GM12892 (cell line): ENCODE results near the gene NAV2.

Source experiments
- POLR2A ChIP-seq: IDR thresholded peaks from 2 replicates; pipeline ENCODE4 v1.6.1; 2011; ENCODE audit warnings: low read depth, low read length, control low read depth
- POLR2AphosphoS5 ChIP-seq: IDR thresholded peaks from 2 replicates; pipeline ENCODE4 v1.6.1; 2011; ENCODE audit warnings: low read depth, low read length, control low read depth

- no peak for TF ChIP-seq POLR2AphosphoS5
- no peak for TF ChIP-seq POLR2A
Measured at GRCh38 chr11:20049231-20049630, 336.6 kb downstream of the NAV2 start.
